ENCODE data around the gene ADSS2. TPM values are rescaled to one million over a fixed set of nuclear protein-coding genes. Genes with fewer than 3 reads are reported as not detected.

ADSS2 gene
- total RNA-seq, 1 experiment from 2014 or later = 76.7 TPM

- ChIA-PET CTCF (no interaction called here), POLR2A (ENCODE audit: unreplicated experiment) (no interaction called here)
- Histone ChIP-seq H3K27me3 (ENCODE audit: insufficient read depth, low read depth) (no peaks in the 10 kb centered on the region), H3K9me2 (ENCODE audit: insufficient read depth) (no peaks in the 10 kb centered on the region), H2AFZ (no peak overlapping the region), H3K9me3 (ENCODE audit: insufficient read depth, low read depth) (no peaks in the 10 kb centered on the region), H3K4me1 (replicated peaks; ENCODE audit: insufficient read depth) (peaks cover 30% of the 10 kb centered on the region), H3K79me2 (ENCODE audit: low read depth) (peaks cover 37% of the 10 kb centered on the region), H3K4me3 (no peak overlapping the region), H4K20me1 (ENCODE audit: insufficient read depth) (no peaks in the 10 kb centered on the region), H3K4me2 (peak overlapping the region; percentile 7; the same call in 1 of the 2 replicates), H3F3A (ENCODE audit: insufficient read depth, low read depth) (peaks cover 11% of the 10 kb centered on the region), H3K36me3 (ENCODE audit: low read depth) (peaks cover 23% of the 10 kb centered on the region), H3K27ac (peak overlapping the region; percentile 51)
- no TSS peak for BruUV-seq (replicated peaks)
- TF ChIP-seq CTCF (conservative IDR thresholded peaks at IDR 0.05) = no peak
- no peak for TF ChIP-seq EZH2 (IDR thresholded peaks at IDR 0.05; ENCODE audit: low read depth)
- DNase-seq = no peak
- intact Hi-C loops (cut with micrococcal nuclease; ENCODE audit: unreplicated experiment) = no loop called here
Observed at GRCh38 chr1:244436336-244437085, 15.2 kb downstream of the ADSS2 start.

GRCh38 chr1:244435562-244436205, 16.0 kb downstream of the ADSS2 start:
- no peaks in the 10 kb centered on the region for H3K9me2 ChIP-seq (ENCODE audit: insufficient read depth)
- peak overlapping the region; percentile 31; the same call in 1 of the 2 replicates for H3K27ac ChIP-seq
- ChIA-PET POLR2A (ENCODE audit: unreplicated experiment) (interaction anchor here (0.6 kb wide), 1 partner anchor 9 kb away, joined by 8 read pairs; no protein-coding TSS in a partner anchor), CTCF (no interaction called here)
- intact Hi-C loops (cut with micrococcal nuclease; ENCODE audit: unreplicated experiment) = no loop called here
- no peak overlapping the region for H3K4me3 ChIP-seq
- peaks cover 30% of the 10 kb centered on the region for H3K4me1 ChIP-seq (replicated peaks; ENCODE audit: insufficient read depth)
- no peak overlapping the region for H2AFZ ChIP-seq
- H4K20me1 ChIP-seq (ENCODE audit: insufficient read depth) = no peaks in the 10 kb centered on the region
- H3K4me2 ChIP-seq = no peak overlapping the region
- peaks cover 11% of the 10 kb centered on the region for H3F3A ChIP-seq (ENCODE audit: insufficient read depth, low read depth)
- H3K27me3 ChIP-seq (ENCODE audit: insufficient read depth, low read depth) = no peaks in the 10 kb centered on the region
- H3K79me2 ChIP-seq (ENCODE audit: low read depth) = peaks cover 29% of the 10 kb centered on the region
- TF ChIP-seq EZH2 (IDR thresholded peaks at IDR 0.05; ENCODE audit: low read depth) (no peak), CTCF (conservative IDR thresholded peaks at IDR 0.05) (no peak)
- no TSS peak for BruUV-seq (replicated peaks)
- DNase-seq = no peak
- no peaks in the 10 kb centered on the region for H3K9me3 ChIP-seq (ENCODE audit: insufficient read depth, low read depth)
- H3K36me3 ChIP-seq (ENCODE audit: low read depth) = peaks cover 31% of the 10 kb centered on the region

GRCh38 chr1:244431166-244431565, 20.5 kb downstream of the ADSS2 start:
- DNase-seq = no peak
- no TSS peak for BruUV-seq (replicated peaks)
- Histone ChIP-seq H3K27ac (no peak overlapping the region), H3F3A (ENCODE audit: insufficient read depth, low read depth) (peaks cover 3% of the 10 kb centered on the region; the same call in 1 of the 2 replicates), H4K20me1 (ENCODE audit: insufficient read depth) (no peaks in the 10 kb centered on the region), H3K4me2 (no peak overlapping the region), H3K79me2 (ENCODE audit: low read depth) (no peaks in the 10 kb centered on the region; the same call in 1 of the 2 replicates), H3K4me3 (no peak overlapping the region), H2AFZ (no peak overlapping the region), H3K9me2 (ENCODE audit: insufficient read depth) (no peaks in the 10 kb centered on the region), H3K4me1 (replicated peaks; ENCODE audit: insufficient read depth) (peaks cover 6% of the 10 kb centered on the region), H3K9me3 (ENCODE audit: insufficient read depth, low read depth) (no peaks in the 10 kb centered on the region), H3K36me3 (ENCODE audit: low read depth) (peaks cover 32% of the 10 kb centered on the region), H3K27me3 (ENCODE audit: insufficient read depth, low read depth) (no peaks in the 10 kb centered on the region)
- intact Hi-C loops (cut with micrococcal nuclease; ENCODE audit: unreplicated experiment) = no loop called here
- CTCF ChIA-PET = no interaction called here
- POLR2A ChIA-PET (ENCODE audit: unreplicated experiment) = interaction anchor here (0.6 kb wide), 1 partner anchor 12 kb away, joined by 5 read pairs; no protein-coding TSS in a partner anchor
- TF ChIP-seq CTCF (conservative IDR thresholded peaks at IDR 0.05) = no peak
- TF ChIP-seq EZH2 (IDR thresholded peaks at IDR 0.05; ENCODE audit: low read depth) = no peak

Data from PC-9 (cell line).